Measurements from ENCODE around the gene KLK5. TPM values are rescaled to one million over a fixed set of nuclear protein-coding genes. Genes with fewer than 3 reads are reported as not detected.
A peak's percentile ranks its signal among the peaks of the same experiment; 100 is the strongest.

The KLK5 gene
- total RNA-seq, 3 donors from 2014 or later = not detected

DNA sequence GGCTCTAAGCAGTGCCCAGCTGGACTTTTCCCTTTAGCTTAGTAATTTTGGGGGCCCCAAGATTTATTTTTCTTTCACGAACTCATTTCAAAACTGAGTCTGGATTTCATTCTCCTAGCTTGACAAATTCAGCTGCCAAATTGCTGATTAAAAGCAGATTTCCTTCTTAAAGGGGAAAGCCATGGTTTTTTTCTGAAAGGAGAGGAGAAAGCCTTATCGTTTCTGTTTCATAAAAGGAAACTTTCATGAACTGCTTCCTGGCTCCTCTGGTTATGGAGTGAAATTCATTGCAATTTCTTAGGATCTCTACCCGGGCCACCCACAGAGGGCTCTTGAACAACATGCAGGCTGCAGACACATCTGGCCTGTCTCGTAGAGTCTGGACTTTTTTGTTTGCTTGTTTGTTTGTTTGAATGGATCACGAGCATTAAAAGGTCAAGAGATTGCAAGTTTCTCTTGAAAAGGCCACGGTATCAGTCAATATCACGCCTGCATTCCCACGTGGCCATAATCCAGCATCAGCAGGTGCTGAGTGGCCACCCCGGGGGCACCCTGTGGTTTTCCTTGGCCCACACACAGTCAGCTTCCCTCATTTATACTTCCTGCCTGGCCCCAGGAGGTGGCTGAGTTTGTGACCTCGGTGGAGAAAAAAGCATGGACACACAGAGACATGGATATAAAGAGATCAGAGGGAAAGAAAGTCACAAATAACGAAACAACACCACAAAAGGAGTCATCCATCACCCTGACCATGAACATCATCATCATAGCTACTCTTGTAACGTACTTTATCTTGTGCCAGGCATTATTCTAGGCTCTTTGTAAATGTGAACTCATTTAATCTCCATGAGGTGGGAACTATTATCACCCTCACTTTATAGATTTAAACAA, 31.2 kb downstream of the KLK5 start:
- Mint-ChIP-seq H3K4me3 (no peak overlapping the region), H3K9me3 (no peaks in the 10 kb centered on the region), H3K36me3 (ENCODE audit: insufficient read depth) (no peaks in the 10 kb centered on the region), H3K4me1 (ENCODE audit: low read depth) (peaks cover 7% of the 10 kb centered on the region), H3K27me3 (ENCODE audit: low read depth) (peaks cover 50% of the 10 kb centered on the region)
- no peak for DNase-seq
- peak; percentile 32 to 58 for ATAC-seq

DNA sequence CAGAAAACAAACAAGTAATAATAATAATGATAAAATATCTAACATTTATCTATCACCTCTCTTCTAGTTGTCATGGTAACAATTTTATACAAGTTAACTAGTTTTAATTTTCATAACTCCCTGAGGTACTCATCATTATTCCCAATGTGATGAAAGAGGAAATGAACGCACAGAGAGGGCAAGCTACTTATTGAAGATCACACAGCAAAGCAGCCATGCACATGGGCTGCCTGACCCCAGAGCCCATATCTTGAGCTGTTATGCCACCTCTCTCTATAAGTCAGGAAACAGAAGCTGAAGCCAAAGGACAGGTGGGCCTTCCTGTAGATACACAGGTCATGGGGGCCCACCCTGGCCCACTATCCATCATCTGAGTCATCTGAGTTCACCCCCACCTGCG, 36.8 kb downstream of the KLK5 start:
- DNase-seq (no peak), ATAC-seq (no peak)
- H3K9me3 Mint-ChIP-seq = no peaks in the 10 kb centered on the region
- H3K4me3 Mint-ChIP-seq = no peak overlapping the region
- H3K27me3 Mint-ChIP-seq (ENCODE audit: low read depth) = peaks cover 46% of the 10 kb centered on the region
- H3K4me1 Mint-ChIP-seq (ENCODE audit: low read depth) = no peaks in the 10 kb centered on the region
- no peaks in the 10 kb centered on the region for H3K36me3 Mint-ChIP-seq (ENCODE audit: insufficient read depth)

DNA sequence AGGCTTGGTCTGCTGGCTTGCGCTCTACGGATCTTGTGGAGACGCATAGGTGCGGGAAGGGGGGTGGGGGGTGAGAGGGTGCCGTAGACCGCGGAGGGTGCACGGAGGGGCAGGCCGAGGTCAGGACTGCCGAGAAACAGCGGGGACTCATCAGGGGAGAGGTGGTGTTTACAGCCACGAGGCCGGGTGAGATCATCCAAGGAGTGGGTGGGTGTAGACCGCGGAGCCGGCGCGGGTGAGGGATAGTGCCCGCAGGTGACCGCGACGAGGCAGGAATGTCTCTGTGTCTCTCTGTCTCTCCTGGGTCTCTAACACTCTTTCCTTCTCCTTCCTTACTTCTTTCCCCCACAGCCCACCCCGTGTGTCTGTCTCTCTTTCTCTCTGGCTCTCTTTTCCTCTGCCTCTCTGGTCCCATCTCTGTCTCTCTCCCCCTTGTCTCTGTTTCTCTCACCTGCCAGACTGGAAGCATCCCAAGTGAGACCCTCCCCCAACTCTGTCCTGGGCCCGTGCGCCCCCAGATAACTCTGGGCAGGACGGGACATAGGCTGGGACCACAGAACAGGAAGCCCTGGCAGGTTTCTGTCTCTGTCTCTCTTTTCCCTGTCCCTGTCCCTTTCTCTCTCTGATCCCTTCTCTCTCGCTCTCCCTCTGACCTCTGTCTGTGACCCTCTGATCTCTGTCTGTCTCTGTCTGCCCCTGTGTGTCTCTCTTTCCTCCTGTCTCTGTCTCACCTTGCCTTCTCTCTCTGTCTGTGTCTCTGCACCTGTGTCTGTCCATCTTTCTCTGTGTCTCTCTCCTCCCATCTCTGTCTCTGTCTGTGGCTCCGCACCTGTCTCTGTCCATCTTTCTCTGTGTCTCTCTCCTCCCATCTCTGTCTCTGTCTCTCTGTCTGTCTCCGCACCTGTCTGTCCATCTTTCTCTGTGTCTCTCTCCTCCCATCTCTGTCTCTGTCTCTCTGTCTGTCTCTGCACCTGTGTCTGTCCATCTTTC, 39.8 kb downstream of the KLK5 start:
- DNase-seq = no peak
- no peaks in the 10 kb centered on the region for H3K36me3 Mint-ChIP-seq (ENCODE audit: insufficient read depth)
- peaks cover 55% of the 10 kb centered on the region for H3K27me3 Mint-ChIP-seq (ENCODE audit: low read depth)
- H3K4me3 Mint-ChIP-seq = no peak overlapping the region
- ATAC-seq = peak; percentile 69 to 77
- H3K4me1 Mint-ChIP-seq (ENCODE audit: low read depth) = peaks cover 4% of the 10 kb centered on the region
- no peaks in the 10 kb centered on the region for H3K9me3 Mint-ChIP-seq

DNA sequence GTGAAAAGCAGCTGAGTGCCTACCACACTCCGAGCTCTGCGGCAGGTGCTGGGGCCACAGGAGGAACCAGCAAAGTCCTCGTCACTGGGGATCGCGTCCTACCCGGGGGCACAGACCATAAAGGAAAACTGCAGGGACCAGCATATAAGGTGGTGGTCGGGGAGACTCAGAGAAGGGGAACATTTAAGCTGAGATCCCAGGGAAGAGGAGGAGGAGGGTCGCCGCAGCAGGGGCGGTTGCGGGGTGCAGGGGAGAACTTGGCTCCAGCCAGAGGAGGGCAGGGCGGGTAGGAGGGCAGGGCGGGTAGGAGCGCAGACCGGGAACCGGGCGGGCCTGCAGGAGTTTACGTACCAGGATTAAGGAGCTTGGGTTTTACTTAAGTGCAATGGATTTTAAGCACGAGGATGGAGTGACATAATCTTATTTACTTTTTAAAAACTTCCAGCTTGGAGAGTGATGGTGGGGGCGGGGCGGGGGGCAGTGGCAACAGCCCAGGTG, 40.7 kb downstream of the KLK5 start:
- ATAC-seq (no peak), DNase-seq (no peak)
- Mint-ChIP-seq H3K9me3 (no peaks in the 10 kb centered on the region), H3K4me3 (no peak overlapping the region), H3K36me3 (ENCODE audit: insufficient read depth) (no peaks in the 10 kb centered on the region), H3K27me3 (ENCODE audit: low read depth) (peaks cover 57% of the 10 kb centered on the region), H3K4me1 (ENCODE audit: low read depth) (peaks cover 4% of the 10 kb centered on the region)

DNA sequence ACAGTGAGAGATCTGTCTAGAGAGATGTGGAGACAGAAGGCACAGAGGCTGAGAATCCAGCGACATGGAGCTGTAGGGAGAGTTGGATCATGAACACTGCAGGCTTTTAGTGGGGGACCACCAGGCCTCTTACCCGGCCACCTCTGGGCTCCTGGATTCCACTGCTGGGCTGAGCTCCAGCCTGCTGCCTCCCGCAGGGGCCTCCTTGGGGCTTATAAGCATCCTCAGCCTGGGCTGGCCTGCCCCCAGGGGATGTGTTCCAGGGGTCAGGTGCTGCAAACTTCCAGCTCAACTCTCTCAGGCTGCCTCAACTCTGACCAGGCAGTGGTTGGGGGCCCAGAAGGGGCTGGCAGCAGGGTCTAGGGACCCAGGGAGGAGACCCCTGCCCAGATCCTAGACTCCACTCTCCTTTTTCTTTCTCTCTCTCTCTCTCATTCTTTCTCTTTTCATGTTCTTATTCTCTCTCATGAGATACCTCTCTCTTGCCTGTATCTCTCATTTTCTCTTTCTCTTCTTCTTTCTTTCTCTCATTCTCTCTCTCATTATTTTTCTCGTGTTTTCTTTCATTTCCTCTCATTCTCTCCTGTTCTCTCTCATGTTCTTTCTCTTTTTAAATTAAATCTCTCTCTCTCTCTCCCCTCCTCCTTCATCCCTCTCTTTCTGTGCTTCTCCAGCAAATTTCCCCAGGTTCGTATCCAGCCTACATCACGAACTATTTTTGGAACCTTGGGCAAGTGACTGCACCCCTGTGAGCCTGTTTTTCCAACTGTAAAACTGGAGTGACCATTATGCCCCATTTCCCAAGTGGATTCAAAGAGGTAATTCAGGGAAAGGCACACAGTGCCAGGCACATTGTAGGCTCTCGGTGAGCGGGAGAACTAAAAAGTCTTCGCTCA, 41.4 kb downstream of the KLK5 start, which contains the start of gene KLK4:
Gene KLK4, minus strand, starts transcription at position 190 of the 896 bp plus-strand sequence. CDS start 657 bp downstream, outside the sequence.
- no peaks in the 10 kb centered on the region for H3K36me3 Mint-ChIP-seq (ENCODE audit: insufficient read depth)
- ATAC-seq (no peak), DNase-seq (no peak)
- H3K27me3 Mint-ChIP-seq (ENCODE audit: low read depth) = peaks cover 57% of the 10 kb centered on the region
- H3K4me1 Mint-ChIP-seq (ENCODE audit: low read depth) = peaks cover 4% of the 10 kb centered on the region
- H3K9me3 Mint-ChIP-seq = no peaks in the 10 kb centered on the region
- H3K4me3 Mint-ChIP-seq = no peak within 1 kb of the TSS

DNA sequence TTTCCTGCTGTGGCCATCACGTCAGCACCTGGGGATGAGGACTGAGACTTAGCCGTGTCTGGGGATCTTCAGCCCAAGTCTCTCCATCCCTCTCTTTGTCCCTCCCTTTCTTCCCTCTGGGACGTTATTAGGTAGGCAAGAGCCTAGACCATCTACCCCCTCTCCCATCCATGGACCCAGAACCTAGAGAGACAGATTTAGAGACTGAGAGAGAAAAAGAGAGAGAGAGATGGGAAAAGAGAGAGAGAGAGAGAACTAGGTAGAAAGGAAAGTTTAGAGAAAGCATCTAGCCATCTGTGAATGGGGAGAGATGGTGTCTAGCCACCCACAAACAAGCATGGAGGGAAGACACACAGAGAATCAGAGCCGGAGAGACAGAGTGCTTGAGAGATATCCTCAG, 42.1 kb downstream of the KLK5 start:
- DNase-seq = no peak
- H3K9me3 Mint-ChIP-seq = no peaks in the 10 kb centered on the region
- H3K36me3 Mint-ChIP-seq (ENCODE audit: insufficient read depth) = no peaks in the 10 kb centered on the region
- peaks cover 4% of the 10 kb centered on the region for H3K4me1 Mint-ChIP-seq (ENCODE audit: low read depth)
- H3K27me3 Mint-ChIP-seq (ENCODE audit: low read depth) = peaks cover 60% of the 10 kb centered on the region
- no peak for ATAC-seq
- no peak overlapping the region for H3K4me3 Mint-ChIP-seq

DNA sequence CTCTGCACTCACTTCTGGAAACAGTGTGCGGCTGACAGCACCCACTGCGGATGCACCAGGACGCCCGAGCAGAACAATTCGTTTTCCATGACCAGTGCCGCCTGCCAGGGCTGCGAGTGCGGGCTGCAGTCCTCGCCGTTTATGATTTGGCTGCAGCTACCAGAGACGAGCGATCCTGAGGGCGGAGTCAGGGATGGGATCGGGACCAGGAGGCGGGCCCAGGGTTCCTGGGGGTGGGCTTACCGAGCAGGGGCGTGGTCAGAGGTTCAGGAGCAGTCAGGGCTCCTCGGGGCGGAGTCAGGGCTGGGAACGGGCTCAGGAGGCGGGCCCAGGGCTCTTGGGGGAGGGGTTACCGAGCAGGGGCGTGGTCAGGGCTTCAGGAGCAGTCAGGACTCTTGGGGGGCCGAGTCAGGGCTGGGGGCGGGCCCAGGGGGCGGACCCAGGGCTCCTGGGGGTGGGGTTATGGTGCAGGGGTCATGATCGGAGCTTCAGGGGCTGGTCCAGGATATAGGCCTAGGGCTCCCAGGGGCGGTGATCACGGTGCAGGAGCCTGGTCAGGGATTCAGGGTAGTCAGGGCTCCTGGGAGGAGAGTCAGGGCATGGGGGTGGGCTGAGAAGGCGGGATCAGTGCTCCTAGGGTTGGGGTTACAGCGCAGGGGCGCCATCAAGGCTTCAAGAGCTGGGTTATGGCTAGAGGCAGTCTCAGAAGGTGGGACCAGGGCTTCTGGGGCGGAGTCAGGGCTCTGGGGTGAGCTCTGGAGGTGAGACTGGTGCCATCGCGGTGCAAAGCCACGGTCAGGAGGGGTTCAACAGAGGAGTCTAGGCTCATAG, 43.4 kb downstream of the KLK5 start:
- no peaks in the 10 kb centered on the region for H3K36me3 Mint-ChIP-seq (ENCODE audit: insufficient read depth)
- ATAC-seq (peak; percentile 46 to 53), DNase-seq (no peak)
- H3K27me3 Mint-ChIP-seq (ENCODE audit: low read depth) = peaks cover 65% of the 10 kb centered on the region
- H3K9me3 Mint-ChIP-seq = no peaks in the 10 kb centered on the region
- no peak overlapping the region for H3K4me3 Mint-ChIP-seq
- peaks cover 4% of the 10 kb centered on the region for H3K4me1 Mint-ChIP-seq (ENCODE audit: low read depth)

DNA sequence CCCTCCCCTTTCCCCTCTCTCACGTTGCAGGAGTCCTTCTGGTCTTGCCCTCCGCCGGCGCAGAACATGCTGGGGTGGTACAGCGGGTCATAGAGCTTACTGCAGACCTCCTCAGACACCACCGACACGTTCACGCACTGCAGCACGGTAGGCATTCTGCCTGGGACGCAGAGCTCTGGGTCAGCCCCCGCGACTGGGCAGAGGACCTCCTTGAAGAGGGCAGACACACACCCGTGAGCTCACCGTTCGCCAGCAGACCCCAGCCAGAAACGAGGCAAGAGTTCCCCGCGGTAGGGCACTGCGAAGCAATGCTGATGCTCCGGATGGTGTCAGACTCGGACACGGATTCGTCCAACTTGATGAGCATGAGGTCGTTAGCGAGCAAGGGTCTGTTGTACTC, 44.5 kb downstream of the KLK5 start:
- Mint-ChIP-seq H3K36me3 (ENCODE audit: insufficient read depth) (no peaks in the 10 kb centered on the region), H3K4me3 (no peak overlapping the region), H3K9me3 (no peaks in the 10 kb centered on the region), H3K4me1 (ENCODE audit: low read depth) (peaks cover 4% of the 10 kb centered on the region), H3K27me3 (ENCODE audit: low read depth) (peaks cover 68% of the 10 kb centered on the region)
- ATAC-seq = no peak
- no peak for DNase-seq

DNA sequence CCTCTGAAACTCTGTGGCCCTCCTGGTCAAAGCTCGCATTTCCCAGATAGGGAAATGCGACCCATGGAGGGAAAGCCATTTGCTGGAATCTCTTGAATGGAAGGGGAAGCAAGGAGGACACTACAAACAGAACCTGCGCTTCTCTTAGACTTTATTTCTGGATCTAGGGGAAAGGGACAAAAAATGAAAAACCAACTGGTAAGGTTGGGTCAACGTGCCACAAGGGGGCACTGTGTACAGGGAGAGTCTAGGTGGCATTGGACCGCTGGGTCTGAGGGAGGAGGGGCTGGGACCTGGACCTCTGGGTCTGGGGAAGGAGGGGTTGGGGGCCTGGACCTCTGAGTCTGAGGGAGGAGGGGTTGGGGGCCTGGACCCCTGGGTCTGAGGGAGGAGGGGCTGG, 46.6 kb downstream of the KLK5 start:
- peaks cover 64% of the 10 kb centered on the region for H3K27me3 Mint-ChIP-seq (ENCODE audit: low read depth)
- peak in 1 of 2 donors; percentile 44 for ATAC-seq
- no peak overlapping the region for H3K4me3 Mint-ChIP-seq

DNA sequence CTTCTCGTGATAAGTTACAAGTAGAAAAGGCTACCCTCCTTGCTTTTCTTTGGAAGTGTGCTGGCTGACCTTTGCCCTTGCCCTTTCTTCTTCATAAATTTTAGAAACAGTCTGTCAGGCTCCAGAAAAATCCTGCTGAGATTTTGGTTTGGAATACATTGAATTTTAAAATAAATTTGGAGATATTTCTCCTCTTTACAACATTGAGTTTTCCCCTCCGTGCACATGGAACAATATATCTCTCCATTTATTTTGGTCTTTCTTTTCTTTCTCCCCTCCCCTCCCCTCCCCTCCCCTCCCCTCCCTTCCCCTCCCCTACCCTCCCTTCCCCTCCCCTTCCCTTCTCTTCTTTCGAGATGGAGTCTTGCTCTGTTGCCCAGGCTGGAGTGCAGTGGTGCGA, 50.2 kb downstream of the KLK5 start:
- DNase-seq (no peak), ATAC-seq (no peak)
- Mint-ChIP-seq H3K4me1 (ENCODE audit: low read depth) (no peaks in the 10 kb centered on the region), H3K9me3 (no peaks in the 10 kb centered on the region), H3K4me3 (no peak overlapping the region), H3K27me3 (ENCODE audit: low read depth) (peaks cover 37% of the 10 kb centered on the region), H3K36me3 (ENCODE audit: insufficient read depth) (no peaks in the 10 kb centered on the region)

More for the DNA sequence above, 46.6 kb downstream of the KLK5 start:
- peak; percentile 17 for DNase-seq
- Mint-ChIP-seq H3K9me3 (no peaks in the 10 kb centered on the region), H3K36me3 (ENCODE audit: insufficient read depth) (no peaks in the 10 kb centered on the region), H3K4me1 (ENCODE audit: low read depth) (peaks cover 4% of the 10 kb centered on the region)

DNA sequence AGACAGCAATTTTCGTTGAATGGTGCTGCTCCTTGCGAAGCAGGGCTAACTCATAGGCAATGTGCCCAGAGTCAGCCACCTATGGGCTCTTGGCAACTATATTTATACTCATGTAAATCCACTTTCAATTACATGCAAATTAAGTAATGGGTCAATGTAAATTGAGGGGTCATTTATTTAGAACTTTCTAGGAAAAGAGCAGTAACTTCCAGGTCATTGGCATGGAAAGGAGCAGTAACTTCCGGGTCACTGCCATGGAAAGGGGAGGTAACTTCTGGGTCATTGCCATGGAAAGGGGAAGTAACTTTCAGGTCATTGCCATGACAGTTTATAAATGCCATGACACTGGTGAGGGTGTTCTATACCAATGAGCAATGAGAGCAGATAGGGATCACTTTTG, 53.3 kb downstream of the KLK5 start:
- ATAC-seq (no peak), DNase-seq (no peak)
- Mint-ChIP-seq H3K36me3 (ENCODE audit: insufficient read depth) (no peaks in the 10 kb centered on the region), H3K4me1 (ENCODE audit: low read depth) (no peaks in the 10 kb centered on the region), H3K27me3 (ENCODE audit: low read depth) (peaks cover 28% of the 10 kb centered on the region), H3K9me3 (no peaks in the 10 kb centered on the region), H3K4me3 (no peak overlapping the region)

DNA sequence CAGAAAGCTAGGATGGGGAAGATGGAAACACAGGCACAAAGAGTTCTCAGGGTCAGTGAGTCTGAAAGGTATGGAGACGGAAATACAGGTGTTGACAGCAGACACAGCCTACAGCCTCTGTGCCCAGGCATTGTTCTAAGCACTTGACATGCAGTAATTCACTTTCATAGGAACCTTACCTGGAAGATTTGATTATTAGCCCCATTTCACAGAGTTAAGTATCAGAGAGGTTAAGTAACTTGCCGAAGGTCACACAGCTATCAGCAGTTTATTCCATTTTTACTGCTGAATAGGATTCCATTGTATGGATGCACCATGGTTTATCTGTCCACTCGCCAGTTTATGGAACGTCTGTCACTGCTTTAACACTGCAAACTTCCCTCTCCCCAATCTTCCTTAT, 54.8 kb downstream of the KLK5 start:
- Mint-ChIP-seq H3K9me3 (no peaks in the 10 kb centered on the region), H3K4me3 (no peak overlapping the region), H3K36me3 (ENCODE audit: insufficient read depth) (no peaks in the 10 kb centered on the region), H3K4me1 (ENCODE audit: low read depth) (no peaks in the 10 kb centered on the region), H3K27me3 (ENCODE audit: low read depth) (peaks cover 29% of the 10 kb centered on the region)
- ATAC-seq (no peak), DNase-seq (no peak)

DNA sequence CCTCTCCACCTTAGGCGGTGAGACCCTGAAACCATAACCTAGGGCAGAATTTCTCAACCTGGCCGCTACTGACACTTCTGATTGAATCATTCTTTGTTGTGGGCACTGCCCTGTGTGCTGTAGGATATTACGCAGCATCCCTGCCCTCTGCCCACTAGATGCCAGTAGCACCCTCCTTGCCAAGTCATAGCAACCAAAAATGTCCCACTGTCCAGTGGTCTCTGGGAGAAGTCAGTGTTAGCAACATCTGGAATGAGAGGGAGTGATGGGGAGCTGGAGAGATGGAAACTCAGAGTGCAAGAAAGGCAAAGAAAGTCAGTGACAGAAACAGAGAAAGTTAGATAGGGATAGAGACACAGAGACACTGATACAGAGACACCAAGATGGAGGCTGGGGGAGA, 55.2 kb downstream of the KLK5 start:
- ATAC-seq (no peak), DNase-seq (no peak)
- Mint-ChIP-seq H3K4me1 (ENCODE audit: low read depth) (no peaks in the 10 kb centered on the region), H3K27me3 (ENCODE audit: low read depth) (peaks cover 27% of the 10 kb centered on the region), H3K4me3 (no peak overlapping the region), H3K36me3 (ENCODE audit: insufficient read depth) (no peaks in the 10 kb centered on the region), H3K9me3 (no peaks in the 10 kb centered on the region)
